GM12875 (cell line): ENCODE measurements around the gene PARD3B.

Experiments used
- H3K4me3 ChIP-seq: one replicate; pipeline ENCODE4 v1.5.1; 2011; ENCODE audit warnings: low read depth, low read length, control low read depth
- CTCF ChIP-seq: IDR thresholded peaks from 2 replicates; pipeline ENCODE4 v1.5.1; 2011; ENCODE audit warnings: low read depth, mild to moderate bottlenecking, control low read depth, inconsistent platforms, low read length, moderate library complexity, borderline replicate concordance; ENCODE audit not compliant: insufficient read depth

Gene PARD3B

GRCh38 chr2:204573221-204573620 is 27.9 kb downstream of the PARD3B start:
- H3K4me3 ChIP-seq = no peak overlapping the region
- TF ChIP-seq CTCF = no peak

- no peak for TF ChIP-seq CTCF
- H3K4me3 ChIP-seq = no peak overlapping the region
Measured at GRCh38 chr2:204574486-204574885, 29.2 kb downstream of the PARD3B start.

- no peak overlapping the region for H3K4me3 ChIP-seq
- TF ChIP-seq CTCF = no peak
Measured at GRCh38 chr2:204575463-204575862, 30.2 kb downstream of the PARD3B start.

- TF ChIP-seq CTCF = no peak
Measured at GRCh38 chr2:204576362-204576979, 31.2 kb downstream of the PARD3B start.

GRCh38 chr2:204578928-204579598 is 33.8 kb downstream of the PARD3B start:
- TF ChIP-seq CTCF = no peak
- H3K4me3 ChIP-seq = no peak overlapping the region

More at GRCh38 chr2:204576362-204576979, 31.2 kb downstream of the PARD3B start:
- H3K4me3 ChIP-seq = no peak overlapping the region

- no peak for TF ChIP-seq CTCF
- H3K4me3 ChIP-seq = no peak overlapping the region
Measured at GRCh38 chr2:204581946-204582345, 36.7 kb downstream of the PARD3B start.

GRCh38 chr2:204583773-204584172 is 38.5 kb downstream of the PARD3B start:
- H3K4me3 ChIP-seq = no peak overlapping the region
- no peak for TF ChIP-seq CTCF
